Left ventricle myocardium superior (tissue), 1 donor: ENCODE data around the gene REEP2. TPM values are rescaled to one million over a fixed set of nuclear protein-coding genes. Genes with fewer than 3 reads are reported as not detected.
A peak's percentile ranks its signal among the peaks of the same experiment; 100 is the strongest.
"Not testable (repeated sequence)": the region's sequence is repeated elsewhere in the genome, so short reads cannot be mapped to it uniquely, and the experiment has no call there.

ENCODE experiments used
- ATAC-seq: fragments of 200-7000 bp; cut with Tn5 transposase; one replicate; pipeline ENCODE4 v1.9.1; 2020; ENCODE audit warnings: mild to moderate bottlenecking, moderate library complexity
- DNase-seq: peaks from one replicate; pipeline ENCODE4 v3.0.0-alpha.2; 2020
- intact Hi-C: fragments of 100-400 bp; cut with micrococcal nuclease; formaldehyde crosslinking; loops from one replicate; pipeline ENCODE4 v1.11.0; 2022
- total RNA-seq: library from RNA; stranded (reverse); fragmentation: NEBNext Ultra II Directional; extraction: Animal tissue kit (Norgen Biotek cat#: 25700); gene quantifications from one replicate; pipeline ENCODE4 v1.2.1, GENCODE V29; 2021
- donor health status: DM: no; HTN: yes; CAD: no; lungs with severe emphysema.

Gene REEP2
- total RNA-seq, 1 donor from 2014 or later, result 6.3 TPM

- intact Hi-C loops, result no loop called here
- peak; percentile 98 for DNase-seq
- ATAC-seq, result peak; percentile 82
Measured at GRCh38 chr5:138464008-138464387, 25.1 kb downstream of the REEP2 start.

GRCh38 chr5:138464388-138465260 lies 25.8 kb downstream of the REEP2 start:
- peak; percentile 89 for ATAC-seq
- peak; percentile 94 for DNase-seq
- intact Hi-C loops, result no loop called here

GRCh38 chr5:138465261-138466124 lies 26.6 kb downstream of the REEP2 start, which contains the start of gene EGR1:
TSS of gene EGR1 (plus strand) at chr5:138465479. CDS start at chr5:138465762, 283 bp downstream.
- DNase-seq, result peak; percentile 95
- intact Hi-C loops, result no loop called here
- ATAC-seq, result peak; percentile 73

- intact Hi-C loops, result no loop called here
- no peak for ATAC-seq
- no peak for DNase-seq
Measured at GRCh38 chr5:138466125-138466899, 27.5 kb downstream of the REEP2 start.

- peak; percentile 43 for DNase-seq
- intact Hi-C loops, result no loop called here
Measured at GRCh38 chr5:138466900-138467710, 28.2 kb downstream of the REEP2 start.

GRCh38 chr5:138467711-138468132 lies 28.9 kb downstream of the REEP2 start:
- no peak for DNase-seq
- intact Hi-C loops, result no loop called here
- ATAC-seq, result no peak

More at GRCh38 chr5:138466900-138467710, 28.2 kb downstream of the REEP2 start:
- ATAC-seq, result no peak

- intact Hi-C loops, result no loop called here
- DNase-seq (no peak), ATAC-seq (no peak)
Measured at GRCh38 chr5:138468133-138468965, 29.5 kb downstream of the REEP2 start.

GRCh38 chr5:138468966-138469539 lies 30.2 kb downstream of the REEP2 start:
- ATAC-seq, result no peak
- no peak for DNase-seq
- intact Hi-C loops, result no loop called here

GRCh38 chr5:138469540-138470321 lies 30.9 kb downstream of the REEP2 start:
- no peak for ATAC-seq
- DNase-seq, result no peak
- intact Hi-C loops, result no loop called here

- ATAC-seq (no peak), DNase-seq (no peak)
- intact Hi-C loops, result no loop called here
Measured at GRCh38 chr5:138470322-138471051, 31.6 kb downstream of the REEP2 start.

GRCh38 chr5:138471052-138471361 lies 32.1 kb downstream of the REEP2 start:
- no peak for DNase-seq
- intact Hi-C loops, result no loop called here
- ATAC-seq, result no peak

GRCh38 chr5:138472353-138472752 lies 33.5 kb downstream of the REEP2 start:
- no peak for DNase-seq
- no peak for ATAC-seq
- intact Hi-C loops, result no loop called here

GRCh38 chr5:138473151-138473550 lies 34.3 kb downstream of the REEP2 start:
- DNase-seq, ATAC-seq, intact Hi-C loops: not testable (repeated sequence)

- no peak for DNase-seq
- intact Hi-C loops, result no loop called here
- no peak for ATAC-seq
Measured at GRCh38 chr5:138476918-138477317, 38.1 kb downstream of the REEP2 start.

- intact Hi-C loops, result no loop called here
- no peak for ATAC-seq
- DNase-seq, result no peak
Measured at GRCh38 chr5:138482638-138483037, 43.8 kb downstream of the REEP2 start.

- intact Hi-C loops, result no loop called here
- ATAC-seq (no peak), DNase-seq (no peak)
Measured at GRCh38 chr5:138488481-138488945, 49.7 kb downstream of the REEP2 start.
